Endothelial cell of umbilical vein (primary cell): ENCODE measurements around the gene ERCC8. TPM values are rescaled to one million over a fixed set of nuclear protein-coding genes. Genes with fewer than 3 reads are reported as not detected.

Source experiments
- BruUV-seq: library from RNA; stranded (reverse); fragments of 400-500 nt; replicated peaks from 2 replicates; lab custom pipeline; 2021; lab: Mats Ljungman, UMichigan
- CTCF ChIA-PET: fragments of 300-600, 350-600 bp; sonication (Branson Sonifier 250); formaldehyde crosslinking; loops from one replicate; lab custom pipeline; 2021; ENCODE audit warnings: antibody characterized with exemption, inconsistent platforms; lab: Charles Lee
- POLR2A ChIA-PET: fragments of 300-600, 350-600 bp; sonication (Branson Sonifier 250); formaldehyde crosslinking; loops from one replicate; lab custom pipeline; 2021; ENCODE audit warnings: antibody characterized with exemption, inconsistent platforms; lab: Charles Lee
- DNase-seq: peaks from one replicate; pipeline ENCODE4 v3.0.0-alpha.2; 2011; ENCODE audit warnings: low read depth, low spot score
- FAIRE-seq: peaks from 2 replicates; lab custom pipeline; 2011; peaks lifted over from hg19 to GRCh38; lab: Jason Lieb, UNC
- H2AFZ ChIP-seq: 2 replicates; pipeline ENCODE4 v1.6.0; 2012; ENCODE audit warnings: low read depth, low read length, control low read depth, inconsistent platforms
- H3K27ac ChIP-seq: 2 replicates; pipeline ENCODE4 v1.5.1; 2011; ENCODE audit warnings: low read depth, mild to moderate bottlenecking, control low read depth, low read length, moderate library complexity; ENCODE audit not compliant: insufficient read depth
- H3K27me3 ChIP-seq, 2 experiments: 2 replicates each; pipeline versions ENCODE4 v1.6.0 to v1.6.1; 2011; ENCODE audit warnings: low read length in 2 of 2, mixed read lengths in 1 of 2; ENCODE audit not compliant: control insufficient read depth in 2 of 2, insufficient read depth in 2 of 2
- H3K36me3 ChIP-seq, 2 experiments: 2 replicates in 1 of 2; 3 replicates in 1 of 2; pipeline ENCODE4 v1.5.1; 2011; ENCODE audit warnings: low read length in 2 of 2, mild to moderate bottlenecking in 1 of 2, moderate library complexity in 1 of 2; ENCODE audit not compliant: control insufficient read depth in 2 of 2, insufficient read depth in 2 of 2; ENCODE audit errors: extremely low read depth in 1 of 2
- H3K4me1 ChIP-seq: 3 replicates; pipeline ENCODE4 v1.5.1; 2011; ENCODE audit warnings: mild to moderate bottlenecking, low read length; ENCODE audit not compliant: control insufficient read depth, insufficient read depth; ENCODE audit errors: extremely low read depth
- H3K4me2 ChIP-seq: 2 replicates; pipeline ENCODE4 v1.6.1; 2011; ENCODE audit warnings: low read length, control low read depth, mixed read lengths; ENCODE audit not compliant: insufficient read depth
- H3K4me3 ChIP-seq, 3 experiments: fragments of 200-600 bp in 1 of 3; sonication (generic), shearing (Covaris generic) in 1 of 3; replicated peaks in 1 of 3; 2 replicates each; pipeline ENCODE4 v1.5.1; 2011 to 2016; ENCODE audit warnings: control low read depth in 3 of 3, low read length in 3 of 3, mild to moderate bottlenecking in 2 of 3, inconsistent platforms in 1 of 3, low read depth in 1 of 3, moderate library complexity in 1 of 3; ENCODE audit not compliant: insufficient read depth in 1 of 3
- H3K79me2 ChIP-seq: 2 replicates; pipeline ENCODE4 v1.6.0; 2012; ENCODE audit warnings: low read length, inconsistent platforms; ENCODE audit not compliant: control insufficient read depth, insufficient read depth
- H3K9ac ChIP-seq: replicated peaks from 2 replicates; pipeline ENCODE3; 2011; ENCODE audit warnings: low read length, control low read depth; ENCODE audit not compliant: insufficient read depth; ENCODE audit errors: extremely low read depth
- H3K9me1 ChIP-seq: replicated peaks from 3 replicates; pipeline ENCODE4 v1.6.0; 2011; ENCODE audit warnings: mild to moderate bottlenecking, low read length; ENCODE audit not compliant: control insufficient read depth, insufficient read depth; ENCODE audit errors: extremely low read depth
- H3K9me3 ChIP-seq: replicated peaks from 2 replicates; pipeline ENCODE4 v1.5.1; 2012; ENCODE audit warnings: low read length, inconsistent platforms; ENCODE audit not compliant: control insufficient read depth, insufficient read depth
- H4K20me1 ChIP-seq: replicated peaks from 2 replicates; pipeline ENCODE3; 2011; ENCODE audit warnings: mild to moderate bottlenecking, low read length; ENCODE audit not compliant: control insufficient read depth, insufficient read depth; ENCODE audit errors: extremely low read depth
- CTCF ChIP-seq, 2 donors: IDR thresholded peaks; 1 replicate in 1 of 2; 2 replicates in 1 of 2; pipeline ENCODE4 v1.5.1; 2011; ENCODE audit warnings: low read length in 2 of 2, mild to moderate bottlenecking in 2 of 2, moderate library complexity in 2 of 2, control low read depth in 1 of 2, inconsistent platforms in 1 of 2, low read depth in 1 of 2; ENCODE audit not compliant: insufficient read depth in 1 of 2; ENCODE audit errors: extremely low read depth in 1 of 2
- EZH2 ChIP-seq: IDR thresholded peaks from 2 replicates; pipeline ENCODE4 v1.6.1; 2012; ENCODE audit warnings: borderline replicate concordance, low read depth, mild to moderate bottlenecking, moderate library complexity, low read length, inconsistent platforms; ENCODE audit not compliant: severe bottlenecking
- FOS ChIP-seq: IDR thresholded peaks from 2 replicates; pipeline ENCODE4 v1.6.1; 2011; ENCODE audit warnings: mild to moderate bottlenecking, low read length, moderate library complexity, borderline replicate concordance; ENCODE audit not compliant: insufficient read depth
- GATA2 ChIP-seq: IDR thresholded peaks from 2 replicates; pipeline ENCODE4 v1.7.0; 2011; ENCODE audit warnings: low read depth, mild to moderate bottlenecking, moderate library complexity, mixed read lengths, low read length; ENCODE audit not compliant: insufficient read length, insufficient read depth
- JUN ChIP-seq: IDR thresholded peaks from 2 replicates; pipeline ENCODE4 v1.6.1; 2011; ENCODE audit warnings: borderline replicate concordance, low read depth; ENCODE audit not compliant: insufficient read length, insufficient read depth
- MAX ChIP-seq: IDR thresholded peaks from 2 replicates; pipeline ENCODE4 v1.6.1; 2011; ENCODE audit not compliant: insufficient read depth, insufficient read length
- MYC ChIP-seq: IDR thresholded peaks from one replicate; pipeline ENCODE4 v1.6.1; 2011; ENCODE audit warnings: mild to moderate bottlenecking, low read depth, low read length
- POLR2A ChIP-seq: IDR thresholded peaks from 2 replicates; pipeline ENCODE4 v1.6.1; 2012; ENCODE audit warnings: low read depth, mild to moderate bottlenecking, control low read depth, low read length
- POLR2AphosphoS5 ChIP-seq: IDR thresholded peaks from 2 replicates; pipeline ENCODE4 v1.6.1; 2012; ENCODE audit warnings: low read depth, mild to moderate bottlenecking, control low read depth, low read length, moderate library complexity; ENCODE audit not compliant: insufficient read depth
- dilution Hi-C: fragments of 300-500 bp; cut with MboI; formaldehyde crosslinking; loops from one replicate; pipeline ENCODE4 v1.15.0; 2019; ENCODE audit warnings: low sequenced_read_pairs; ENCODE audit not compliant: extremely low pct_ligation_motif_present
- intact Hi-C: fragments of 100-400 bp; cut with micrococcal nuclease; formaldehyde crosslinking; loops from one replicate; pipeline ENCODE4 v1.10.0; 2022
- polyA plus RNA-seq, 4 experiments: library from polyadenylated mRNA; depleted of rRNA in 3 of 4; stranded (reverse) in 3 of 4; unstranded in 1 of 4; fragments of >200 nt; gene quantifications; 2 replicates each; pipeline versions ENCODE4 v1.2.1 to v1.2.3, GENCODE V29; 2011 to 2012; ENCODE audit warnings: missing spikeins in 1 of 4
- total RNA-seq: library from RNA; stranded (reverse); gene quantifications from 2 replicates; pipeline ENCODE4 v1.2.3, GENCODE V29; 2021

The ERCC8 gene
- total and polyA plus RNA-seq, 2 donors (not counting 3 experiments of a cell fraction or from before 2014, with no cell fraction given): 10.4 to 11.8 TPM

- no TSS peak for BruUV-seq
- no peaks in the 10 kb centered on the region for H4K20me1 ChIP-seq
- no peaks in the 10 kb centered on the region for H3K36me3 ChIP-seq
- TF ChIP-seq JUN (no peak), EZH2 (no peak), MYC (no peak), CTCF (IDR thresholded peaks at IDR 0.05; ENCODE audit: extremely low read depth in 1 of 2, insufficient read depth in 1 of 2, low read depth in 1 of 2, low read length in 2 of 2) (no peak), FOS (no peak), POLR2A (no peak), POLR2AphosphoS5 (no peak), GATA2 (no peak), MAX (no peak)
- peaks cover 11% of the 10 kb centered on the region for H3K4me1 ChIP-seq
- FAIRE-seq: no peak
- no peak overlapping the region for H2AFZ ChIP-seq
- no peak for DNase-seq
- intact Hi-C loops (loop anchor here (10.0 kb wide), 1 partner anchor 141 kb away; the partner anchor contains the start of gene DEPDC1B), dilution Hi-C loops (no loop called here)
- H3K27ac ChIP-seq: no peak overlapping the region
- ChIA-PET CTCF (no interaction called here), POLR2A (no interaction called here)
- no peak overlapping the region for H3K4me3 ChIP-seq
- H3K4me2 ChIP-seq: no peak overlapping the region
- no peaks in the 10 kb centered on the region for H3K79me2 ChIP-seq
- no peaks in the 10 kb centered on the region for H3K9me3 ChIP-seq
- no peaks in the 10 kb centered on the region for H3K9me1 ChIP-seq
- no peak overlapping the region for H3K9ac ChIP-seq
- peaks cover 37 to 59% of the 10 kb centered on the region in 2 experiments for H3K27me3 ChIP-seq
Observed at GRCh38 chr5:60846298-60846697, 98.6 kb downstream of the ERCC8 start.
